Breast epithelium (tissue), 4 donors: ENCODE data around the gene MAPK14. TPM values are rescaled to one million over a fixed set of nuclear protein-coding genes. Genes with fewer than 3 reads are reported as not detected.
"Not testable (repeated sequence)": the region's sequence is repeated elsewhere in the genome, so short reads cannot be mapped to it uniquely, and the experiment has no call there.

ENCODE experiments used
- DNase-seq, 2 donors: peaks; one replicate each; pipeline ENCODE4 v3.0.0-alpha.2; 2019; ENCODE audit warnings: low spot score in 2 of 2
- H3K27ac ChIP-seq, 2 donors: fragments of 200-600 bp; sonication (generic) in 1 of 2; one replicate each; pipeline ENCODE4 v1.5.1; 2016 to 2019; ENCODE audit warnings: mild to moderate bottlenecking in 1 of 2
- H3K27me3 ChIP-seq, 2 donors: fragments of 200-600 bp; sonication (generic) in 1 of 2; one replicate each; pipeline versions ENCODE4 v1.5.1 to v1.6.0; 2017 to 2019; ENCODE audit warnings: control low read depth in 1 of 2, mild to moderate bottlenecking in 1 of 2
- H3K36me3 ChIP-seq: fragments of 200-600 bp; one replicate; pipeline ENCODE4 v1.5.1; 2019
- H3K4me1 ChIP-seq, 2 donors: fragments of 200-600 bp; sonication (generic); one replicate each; pipeline ENCODE4 v1.5.1; 2016 to 2019; ENCODE audit warnings: control low read depth in 1 of 2
- H3K4me3 ChIP-seq, 3 donors: fragments of 200-600 bp; sonication (generic); 1 replicate in 2 of 3; 2 replicates in 1 of 3; pipeline ENCODE4 v1.5.1; 2016 to 2019; ENCODE audit warnings: mild to moderate bottlenecking in 3 of 3, moderate library complexity in 2 of 3
- H3K9me3 ChIP-seq, 2 donors: fragments of 200-600 bp; sonication (generic) in 1 of 2; one replicate each; pipeline ENCODE4 v1.5.1; 2016 to 2019; ENCODE audit warnings: control low read depth in 1 of 2
- CTCF ChIP-seq, 3 donors: fragments of 450-650 bp; IDR thresholded peaks; one replicate each; pipeline ENCODE4 v1.5.1; 2016 to 2017; ENCODE audit warnings: antibody characterized with exemption in 3 of 3, mild to moderate bottlenecking in 3 of 3, moderate library complexity in 3 of 3
- POLR2A ChIP-seq: fragments of 450-650 bp; IDR thresholded peaks from one replicate; pipeline ENCODE4 v1.6.1; 2016; ENCODE audit warnings: antibody characterized with exemption, mild to moderate bottlenecking, moderate library complexity
- POLR2AphosphoS5 ChIP-seq, 3 donors: sonication (generic); formaldehyde crosslinking; IDR thresholded peaks; one replicate each; pipeline ENCODE4 v1.6.1; 2017; ENCODE audit warnings: antibody characterized with exemption in 3 of 3
- intact Hi-C: fragments of 100-400 bp; cut with DNase I; formaldehyde crosslinking; loops from one replicate; pipeline ENCODE4 v1.15.1; 2023; ENCODE audit warnings: low total_unique reads
- total RNA-seq, 3 donors: library from RNA; depleted of rRNA; stranded (reverse); fragments of >200 nt; gene quantifications; one replicate each; pipeline ENCODE4 v1.1.0, GENCODE V29; 2016

The MAPK14 gene
- total RNA-seq, 3 donors from 2014 or later: 72.8 to 85.6 (median 81.3) TPM

DNA sequence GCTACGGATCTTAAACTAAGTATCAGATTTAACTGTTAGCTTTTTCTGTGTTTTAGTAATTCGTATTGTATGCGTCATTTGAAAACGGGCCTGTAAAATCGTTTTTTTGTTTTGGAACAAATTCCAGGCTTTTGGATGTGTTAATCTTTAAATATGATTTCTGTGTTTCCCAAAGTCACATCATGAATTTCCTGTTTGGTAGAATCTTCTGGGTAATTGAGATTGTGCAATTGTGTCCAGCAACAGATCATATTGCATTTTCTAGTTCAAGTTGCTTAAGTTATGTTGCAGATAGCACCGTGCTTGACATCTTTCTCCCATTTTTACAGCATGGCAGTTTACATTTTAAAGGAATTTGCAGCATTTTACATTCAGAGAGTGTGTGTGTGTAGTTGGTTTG lies 1.9 kb downstream of the MAPK14 start:
- Histone ChIP-seq H3K4me3 (peak overlapping the region; percentile 92 to 100 (median 99)), H3K36me3 (no peaks in the 10 kb centered on the region), H3K27me3 (no peaks in the 10 kb centered on the region), H3K4me1 (no peaks in the 10 kb centered on the region), H3K9me3 (no peaks in the 10 kb centered on the region), H3K27ac (peak overlapping the region; percentile 83 to 85)
- intact Hi-C loops: loop anchor here (5.0 kb wide), 2 partner anchors 68 to 867 kb away; no protein-coding TSS in a partner anchor
- TF ChIP-seq CTCF (IDR thresholded peaks at IDR 0.05) (no peak), POLR2A (no peak), POLR2AphosphoS5 (IDR thresholded peaks at IDR 0.05) (no peak)
- no peak for DNase-seq

- no peak overlapping the region for H3K27ac ChIP-seq
- H3K9me3 ChIP-seq: no peaks in the 10 kb centered on the region
- intact Hi-C loops: no loop called here
- no peaks in the 10 kb centered on the region for H3K27me3 ChIP-seq
- H3K4me3 ChIP-seq: no peak overlapping the region
- no peak for DNase-seq
- no peaks in the 10 kb centered on the region for H3K4me1 ChIP-seq
- H3K36me3 ChIP-seq: no peaks in the 10 kb centered on the region
- TF ChIP-seq POLR2A: no peak
- no peak for TF ChIP-seq CTCF (IDR thresholded peaks at IDR 0.05)
- no peak for TF ChIP-seq POLR2AphosphoS5 (IDR thresholded peaks at IDR 0.05)
Observed at GRCh38 chr6:36032261-36032660, 4.7 kb downstream of the MAPK14 start.

GRCh38 chr6:36033144-36033543 lies 5.5 kb downstream of the MAPK14 start:
- not testable (repeated sequence) for H3K4me1 ChIP-seq, H3K27ac ChIP-seq

GRCh38 chr6:36033935-36034334 lies 6.3 kb downstream of the MAPK14 start:
- intact Hi-C loops: no loop called here
- DNase-seq: no peak
- H3K27me3 ChIP-seq: no peaks in the 10 kb centered on the region
- peaks cover 0 to 6% of the 10 kb centered on the region in 2 donors for H3K4me1 ChIP-seq
- H3K9me3 ChIP-seq: no peaks in the 10 kb centered on the region
- TF ChIP-seq POLR2A: no peak
- no peak for TF ChIP-seq CTCF (IDR thresholded peaks at IDR 0.05)
- TF ChIP-seq POLR2AphosphoS5 (IDR thresholded peaks at IDR 0.05): no peak
- no peak overlapping the region for H3K27ac ChIP-seq
- no peak overlapping the region for H3K4me3 ChIP-seq
- no peaks in the 10 kb centered on the region for H3K36me3 ChIP-seq

More at GRCh38 chr6:36033144-36033543, 5.5 kb downstream of the MAPK14 start:
- H3K4me3 ChIP-seq, H3K36me3 ChIP-seq, H3K9me3 ChIP-seq, H3K27me3 ChIP-seq, DNase-seq, intact Hi-C loops: not testable (repeated sequence)

DNA sequence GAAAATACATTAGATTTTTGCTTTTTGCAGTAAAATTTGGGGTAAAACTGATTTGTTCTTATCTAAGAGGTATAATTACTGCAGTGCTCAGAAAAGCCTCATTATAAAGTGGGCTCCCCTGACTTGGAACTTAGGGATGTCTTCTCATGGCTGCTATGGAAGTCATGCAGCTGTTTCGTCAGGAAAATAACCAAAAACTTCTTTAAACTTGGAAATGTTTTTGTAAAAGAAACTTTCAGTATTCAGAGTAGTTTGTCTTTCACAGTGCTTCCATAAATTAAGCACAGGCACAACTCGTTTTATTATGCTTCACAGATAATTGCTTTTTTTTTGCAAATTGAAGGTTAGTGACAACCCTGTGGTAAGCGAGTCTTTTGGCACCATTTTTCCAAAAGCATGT lies 6.8 kb downstream of the MAPK14 start:
- Histone ChIP-seq H3K4me3 (no peak overlapping the region), H3K4me1 (peaks cover 0 to 6% of the 10 kb centered on the region in 2 donors), H3K36me3 (no peaks in the 10 kb centered on the region), H3K27ac (no peak overlapping the region), H3K9me3 (no peaks in the 10 kb centered on the region), H3K27me3 (no peaks in the 10 kb centered on the region)
- TF ChIP-seq POLR2AphosphoS5 (IDR thresholded peaks at IDR 0.05) (no peak), POLR2A (no peak), CTCF (IDR thresholded peaks at IDR 0.05) (no peak)
- no peak for DNase-seq
- intact Hi-C loops: no loop called here

DNA sequence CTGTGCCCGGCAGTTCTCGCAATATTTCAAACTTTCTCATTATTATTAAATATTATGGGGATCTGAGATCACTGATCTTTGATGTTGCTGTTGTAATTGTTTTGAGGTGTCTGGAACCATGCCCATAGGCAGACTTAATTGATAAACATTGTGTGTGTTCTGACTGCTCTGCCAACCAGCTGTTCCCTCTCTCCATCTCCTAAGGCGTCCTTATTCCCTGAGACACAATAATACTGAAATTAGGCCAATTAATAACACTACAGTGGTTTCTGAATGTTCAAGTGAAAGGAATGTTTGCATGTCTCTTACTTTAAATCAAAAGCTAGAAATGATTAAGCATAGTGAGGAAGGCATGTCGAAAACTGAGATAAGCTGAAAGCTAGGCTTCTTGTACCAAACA lies 7.6 kb downstream of the MAPK14 start:
- Histone ChIP-seq H3K27me3 (no peaks in the 10 kb centered on the region), H3K9me3 (no peaks in the 10 kb centered on the region), H3K4me1 (peaks cover 0 to 6% of the 10 kb centered on the region in 2 donors), H3K27ac (no peak overlapping the region), H3K36me3 (no peaks in the 10 kb centered on the region), H3K4me3 (no peak overlapping the region)
- intact Hi-C loops: no loop called here
- TF ChIP-seq CTCF (IDR thresholded peaks at IDR 0.05) (no peak), POLR2AphosphoS5 (IDR thresholded peaks at IDR 0.05) (no peak), POLR2A (no peak)
- no peak for DNase-seq
